HepG2 (cell line): Measurements from ENCODE around the gene IL17C. TPM values are rescaled to one million over a fixed set of nuclear protein-coding genes. Genes with fewer than 3 reads are reported as not detected.

Experiments used
- FOXA3 ChIP-seq: IDR thresholded peaks from 2 replicates; pipeline ENCODE4 v1.6.1; 2016; ENCODE audit warnings: missing genetic modification reagents, missing compliant biosample characterization
- GABPB1 ChIP-seq: IDR thresholded peaks from 2 replicates; pipeline ENCODE4 v1.6.1; 2016; ENCODE audit warnings: mild to moderate bottlenecking, missing genetic modification reagents, moderate library complexity, missing compliant biosample characterization
- KLF16 ChIP-seq, 2 experiments: sonication (generic) in 1 of 2; formaldehyde crosslinking in 1 of 2; IDR thresholded peaks; 2 replicates each; pipeline versions ENCODE4 v1.6.1 to v1.8.0; 2016 to 2023; ENCODE audit warnings: missing genetic modification reagents in 2 of 2, missing compliant biosample characterization in 1 of 2
- YEATS2 ChIP-seq: sonication (generic); formaldehyde crosslinking; IDR thresholded peaks from 2 replicates; pipeline ENCODE4 v1.4.0; 2020; ENCODE audit warnings: missing genetic modification reagents, borderline replicate concordance
- ZBTB37 ChIP-seq: sonication (generic); formaldehyde crosslinking; IDR thresholded peaks from 2 replicates; pipeline ENCODE4 v1.4.0; 2020; ENCODE audit warnings: mild to moderate bottlenecking, missing genetic modification reagents
- ZFAT ChIP-seq: sonication (generic); formaldehyde crosslinking; conservative IDR thresholded peaks from 2 replicates; pipeline ENCODE4 v1.8.1; 2023; ENCODE audit warnings: missing genetic modification reagents, inconsistent platforms
- ZNF296 ChIP-seq: sonication (generic); formaldehyde crosslinking; conservative IDR thresholded peaks from 2 replicates; pipeline ENCODE4 v1.5.0; 2020; ENCODE audit warnings: mild to moderate bottlenecking, missing genetic modification reagents
- ZNF337 ChIP-seq: sonication (generic); formaldehyde crosslinking; IDR thresholded peaks from 2 replicates; pipeline ENCODE4 v1.5.1; 2020; ENCODE audit warnings: missing genetic modification reagents, low read depth, mild to moderate bottlenecking, borderline replicate concordance
- ZNF34 ChIP-seq: sonication (generic); formaldehyde crosslinking; IDR thresholded peaks from 2 replicates; pipeline ENCODE4 v1.4.0; 2020; ENCODE audit warnings: mild to moderate bottlenecking, missing genetic modification reagents, borderline replicate concordance
- ZNF343 ChIP-seq: sonication (generic); formaldehyde crosslinking; IDR thresholded peaks from 2 replicates; pipeline ENCODE4 v1.4.0; 2020; ENCODE audit warnings: mild to moderate bottlenecking, missing genetic modification reagents
- ZNF788 ChIP-seq: sonication (generic); formaldehyde crosslinking; IDR thresholded peaks from 2 replicates; pipeline ENCODE4 v1.5.0; 2020; ENCODE audit warnings: mild to moderate bottlenecking, missing genetic modification reagents, borderline replicate concordance
- ZNF792 ChIP-seq: IDR thresholded peaks from 2 replicates; pipeline ENCODE4 v1.6.1; 2016
- polyA plus RNA-seq, 8 experiments: library from polyadenylated mRNA; depleted of rRNA in 3 of 8; stranded (reverse) in 7 of 8; unstranded in 1 of 8; fragments of >200 nt; fragmentation: Illumina TruSeq in 4 of 8; extraction: Trizol in 4 of 8; gene quantifications; 2 replicates each; pipeline versions ENCODE4 v1.2.1 to v1.2.3, GENCODE V29; 2011 to 2016; ENCODE audit warnings: low read depth in 4 of 8, missing spikeins in 1 of 8, mixed read lengths in 1 of 8; ENCODE audit not compliant: insufficient read depth in 1 of 8
- total RNA-seq, 5 experiments: library from RNA; depleted of rRNA; stranded (reverse); fragments of >200 nt; fragmentation: Illumina TruSeq; extraction: Trizol; gene quantifications; 2 replicates each; pipeline ENCODE4 v1.2.3, GENCODE V29; 2016; ENCODE audit warnings: low read depth in 1 of 5
- TF ChIP-seq, protein P1 (sequence below): sonication (generic); formaldehyde crosslinking; IDR thresholded peaks from 2 replicates; pipeline ENCODE4 v1.4.0; 2020; ENCODE audit warnings: mild to moderate bottlenecking, missing genetic modification reagents
- TF ChIP-seq, protein P2 (sequence below): sonication (generic); formaldehyde crosslinking; IDR thresholded peaks from 2 replicates; pipeline ENCODE4 v1.4.0; 2020; ENCODE audit warnings: missing genetic modification reagents
- TF ChIP-seq, protein P3 (sequence below): sonication (generic); formaldehyde crosslinking; IDR thresholded peaks from 2 replicates; pipeline ENCODE4 v1.4.0; 2020; ENCODE audit warnings: mild to moderate bottlenecking, missing genetic modification reagents

The IL17C gene
- total and polyA plus RNA-seq, 2 of the 13 experiments (the other 11 are each of a cell fraction or from before 2014, with no cell fraction given): not detected

GRCh38 chr16:88685156-88686061 lies 47.0 kb downstream of the IL17C start (continued):
- TF ChIP-seq, protein P1, sequence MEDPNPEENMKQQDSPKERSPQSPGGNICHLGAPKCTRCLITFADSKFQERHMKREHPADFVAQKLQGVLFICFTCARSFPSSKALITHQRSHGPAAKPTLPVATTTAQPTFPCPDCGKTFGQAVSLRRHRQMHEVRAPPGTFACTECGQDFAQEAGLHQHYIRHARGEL (CRISPR knock-in tag): no peak
- TF ChIP-seq, protein P2, sequence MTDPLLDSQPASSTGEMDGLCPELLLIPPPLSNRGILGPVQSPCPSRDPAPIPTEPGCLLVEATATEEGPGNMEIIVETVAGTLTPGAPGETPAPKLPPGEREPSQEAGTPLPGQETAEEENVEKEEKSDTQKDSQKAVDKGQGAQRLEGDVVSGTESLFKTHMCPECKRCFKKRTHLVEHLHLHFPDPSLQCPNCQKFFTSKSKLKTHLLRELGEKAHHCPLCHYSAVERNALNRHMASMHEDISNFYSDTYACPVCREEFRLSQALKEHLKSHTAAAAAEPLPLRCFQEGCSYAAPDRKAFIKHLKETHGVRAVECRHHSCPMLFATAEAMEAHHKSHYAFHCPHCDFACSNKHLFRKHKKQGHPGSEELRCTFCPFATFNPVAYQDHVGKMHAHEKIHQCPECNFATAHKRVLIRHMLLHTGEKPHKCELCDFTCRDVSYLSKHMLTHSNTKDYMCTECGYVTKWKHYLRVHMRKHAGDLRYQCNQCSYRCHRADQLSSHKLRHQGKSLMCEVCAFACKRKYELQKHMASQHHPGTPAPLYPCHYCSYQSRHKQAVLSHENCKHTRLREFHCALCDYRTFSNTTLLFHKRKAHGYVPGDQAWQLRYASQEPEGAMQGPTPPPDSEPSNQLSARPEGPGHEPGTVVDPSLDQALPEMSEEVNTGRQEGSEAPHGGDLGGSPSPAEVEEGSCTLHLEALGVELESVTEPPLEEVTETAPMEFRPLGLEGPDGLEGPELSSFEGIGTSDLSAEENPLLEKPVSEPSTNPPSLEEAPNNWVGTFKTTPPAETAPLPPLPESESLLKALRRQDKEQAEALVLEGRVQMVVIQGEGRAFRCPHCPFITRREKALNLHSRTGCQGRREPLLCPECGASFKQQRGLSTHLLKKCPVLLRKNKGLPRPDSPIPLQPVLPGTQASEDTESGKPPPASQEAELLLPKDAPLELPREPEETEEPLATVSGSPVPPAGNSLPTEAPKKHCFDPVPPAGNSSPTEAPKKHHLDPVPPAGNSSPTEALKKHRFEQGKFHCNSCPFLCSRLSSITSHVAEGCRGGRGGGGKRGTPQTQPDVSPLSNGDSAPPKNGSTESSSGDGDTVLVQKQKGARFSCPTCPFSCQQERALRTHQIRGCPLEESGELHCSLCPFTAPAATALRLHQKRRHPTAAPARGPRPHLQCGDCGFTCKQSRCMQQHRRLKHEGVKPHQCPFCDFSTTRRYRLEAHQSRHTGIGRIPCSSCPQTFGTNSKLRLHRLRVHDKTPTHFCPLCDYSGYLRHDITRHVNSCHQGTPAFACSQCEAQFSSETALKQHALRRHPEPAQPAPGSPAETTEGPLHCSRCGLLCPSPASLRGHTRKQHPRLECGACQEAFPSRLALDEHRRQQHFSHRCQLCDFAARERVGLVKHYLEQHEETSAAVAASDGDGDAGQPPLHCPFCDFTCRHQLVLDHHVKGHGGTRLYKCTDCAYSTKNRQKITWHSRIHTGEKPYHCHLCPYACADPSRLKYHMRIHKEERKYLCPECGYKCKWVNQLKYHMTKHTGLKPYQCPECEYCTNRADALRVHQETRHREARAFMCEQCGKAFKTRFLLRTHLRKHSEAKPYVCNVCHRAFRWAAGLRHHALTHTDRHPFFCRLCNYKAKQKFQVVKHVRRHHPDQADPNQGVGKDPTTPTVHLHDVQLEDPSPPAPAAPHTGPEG (CRISPR knock-in tag): no peak
- TF ChIP-seq ZNF337 (CRISPR knock-in tag) (no peak), YEATS2 (CRISPR knock-in tag) (no peak), ZBTB37 (CRISPR knock-in tag) (no peak), ZNF34 (no peak), FOXA3 (CRISPR knock-in tag) (no peak), ZFAT (no peak), ZNF343 (CRISPR knock-in tag) (no peak), GABPB1 (peak; percentile 54; the same call in 1 of the 2 replicates), ZNF792 (CRISPR knock-in tag) (no peak), ZNF788 (0 out of 2 replicates have a peak, but pooled peaks have one; percentile 24), KLF16 (CRISPR knock-in tag; IDR thresholded peaks at IDR 0.05) (0 out of 4 replicates have a peak, but pooled peaks of 1 of the 2 experiments have one; percentile 48), ZNF296 (CRISPR knock-in tag) (no peak)
- TF ChIP-seq, protein P3, sequence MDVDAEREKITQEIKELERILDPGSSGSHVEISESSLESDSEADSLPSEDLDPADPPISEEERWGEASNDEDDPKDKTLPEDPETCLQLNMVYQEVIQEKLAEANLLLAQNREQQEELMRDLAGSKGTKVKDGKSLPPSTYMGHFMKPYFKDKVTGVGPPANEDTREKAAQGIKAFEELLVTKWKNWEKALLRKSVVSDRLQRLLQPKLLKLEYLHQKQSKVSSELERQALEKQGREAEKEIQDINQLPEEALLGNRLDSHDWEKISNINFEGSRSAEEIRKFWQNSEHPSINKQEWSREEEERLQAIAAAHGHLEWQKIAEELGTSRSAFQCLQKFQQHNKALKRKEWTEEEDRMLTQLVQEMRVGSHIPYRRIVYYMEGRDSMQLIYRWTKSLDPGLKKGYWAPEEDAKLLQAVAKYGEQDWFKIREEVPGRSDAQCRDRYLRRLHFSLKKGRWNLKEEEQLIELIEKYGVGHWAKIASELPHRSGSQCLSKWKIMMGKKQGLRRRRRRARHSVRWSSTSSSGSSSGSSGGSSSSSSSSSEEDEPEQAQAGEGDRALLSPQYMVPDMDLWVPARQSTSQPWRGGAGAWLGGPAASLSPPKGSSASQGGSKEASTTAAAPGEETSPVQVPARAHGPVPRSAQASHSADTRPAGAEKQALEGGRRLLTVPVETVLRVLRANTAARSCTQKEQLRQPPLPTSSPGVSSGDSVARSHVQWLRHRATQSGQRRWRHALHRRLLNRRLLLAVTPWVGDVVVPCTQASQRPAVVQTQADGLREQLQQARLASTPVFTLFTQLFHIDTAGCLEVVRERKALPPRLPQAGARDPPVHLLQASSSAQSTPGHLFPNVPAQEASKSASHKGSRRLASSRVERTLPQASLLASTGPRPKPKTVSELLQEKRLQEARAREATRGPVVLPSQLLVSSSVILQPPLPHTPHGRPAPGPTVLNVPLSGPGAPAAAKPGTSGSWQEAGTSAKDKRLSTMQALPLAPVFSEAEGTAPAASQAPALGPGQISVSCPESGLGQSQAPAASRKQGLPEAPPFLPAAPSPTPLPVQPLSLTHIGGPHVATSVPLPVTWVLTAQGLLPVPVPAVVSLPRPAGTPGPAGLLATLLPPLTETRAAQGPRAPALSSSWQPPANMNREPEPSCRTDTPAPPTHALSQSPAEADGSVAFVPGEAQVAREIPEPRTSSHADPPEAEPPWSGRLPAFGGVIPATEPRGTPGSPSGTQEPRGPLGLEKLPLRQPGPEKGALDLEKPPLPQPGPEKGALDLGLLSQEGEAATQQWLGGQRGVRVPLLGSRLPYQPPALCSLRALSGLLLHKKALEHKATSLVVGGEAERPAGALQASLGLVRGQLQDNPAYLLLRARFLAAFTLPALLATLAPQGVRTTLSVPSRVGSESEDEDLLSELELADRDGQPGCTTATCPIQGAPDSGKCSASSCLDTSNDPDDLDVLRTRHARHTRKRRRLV (CRISPR knock-in tag): no peak
